ENCODE results near the gene PAQR7.

- TF ChIP-seq CTCF (IDR thresholded peaks at IDR 0.05) (no peak), POLR2A (IDR thresholded peaks at IDR 0.05) (no peak)
Observed at GRCh38 chr1:25836695-25837094, 38.8 kb downstream of the PAQR7 start.
